ENCODE results near the gene PRRG3. TPM values are rescaled to one million over a fixed set of nuclear protein-coding genes. Genes with fewer than 3 reads are reported as not detected.
"Not testable (repeated sequence)": the region's sequence is repeated elsewhere in the genome, so short reads cannot be mapped to it uniquely, and the experiment has no call there.

Gene PRRG3
- total RNA-seq: not detected

DNA sequence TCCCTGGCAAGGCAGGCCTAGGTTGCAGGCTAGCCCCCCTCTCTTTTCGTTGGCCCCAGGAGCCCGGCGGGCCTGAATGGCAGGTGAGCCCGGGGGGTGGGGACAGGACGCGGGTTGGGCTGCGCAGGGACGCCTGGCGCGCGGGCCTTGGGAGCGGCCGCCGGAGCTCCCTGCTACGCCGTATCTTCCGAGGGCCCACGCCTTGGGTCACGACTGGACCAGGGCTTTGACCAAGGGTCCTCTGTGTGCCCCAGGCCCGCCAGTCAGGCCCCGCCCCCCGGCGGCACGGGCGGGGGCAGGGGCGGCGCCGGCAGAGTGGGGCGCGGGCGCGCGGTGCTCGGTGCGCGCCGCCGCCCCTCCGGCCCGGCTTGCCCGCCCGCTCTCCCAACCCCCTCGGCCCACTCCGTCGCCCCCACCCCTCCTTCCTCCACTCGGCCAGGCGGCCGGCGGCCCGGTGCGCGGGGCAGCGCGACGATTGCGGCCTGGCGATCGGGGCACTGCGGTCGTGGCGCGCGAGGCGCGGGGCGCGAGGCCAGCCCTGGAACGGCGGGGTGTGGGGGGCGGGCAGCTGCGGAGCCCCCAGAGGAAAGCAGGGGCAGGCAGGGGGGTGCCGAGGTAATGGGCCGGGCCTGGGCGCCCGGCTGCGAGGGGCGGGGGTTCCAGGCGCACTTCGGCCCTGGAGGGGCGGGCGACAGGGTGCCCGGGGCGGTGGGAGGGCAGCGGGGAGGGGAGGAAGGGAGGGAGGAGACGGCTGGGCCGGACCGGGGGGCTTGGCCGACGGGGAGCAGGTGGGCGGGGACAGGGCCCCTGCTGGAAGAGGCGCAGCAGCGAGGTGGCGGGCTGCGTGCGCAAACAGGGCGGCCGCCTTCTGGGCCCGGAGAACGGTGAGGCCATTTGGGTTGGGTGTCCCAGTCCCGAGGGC, at the start of gene PRRG3:
TSS of gene PRRG3 (plus strand) at position 798 of the 922 bp plus-strand sequence. CDS start 3,357 bp downstream, outside the sequence.
- no peak for ATAC-seq
- no peaks in the 10 kb centered on the region for H3K36me3 Mint-ChIP-seq
- H3K27ac Mint-ChIP-seq: no peak within 1 kb of the TSS
- no peaks in the 10 kb centered on the region for H3K9me3 Mint-ChIP-seq
- no peak for DNase-seq (ENCODE audit: low spot score in 2 of 2)

DNA sequence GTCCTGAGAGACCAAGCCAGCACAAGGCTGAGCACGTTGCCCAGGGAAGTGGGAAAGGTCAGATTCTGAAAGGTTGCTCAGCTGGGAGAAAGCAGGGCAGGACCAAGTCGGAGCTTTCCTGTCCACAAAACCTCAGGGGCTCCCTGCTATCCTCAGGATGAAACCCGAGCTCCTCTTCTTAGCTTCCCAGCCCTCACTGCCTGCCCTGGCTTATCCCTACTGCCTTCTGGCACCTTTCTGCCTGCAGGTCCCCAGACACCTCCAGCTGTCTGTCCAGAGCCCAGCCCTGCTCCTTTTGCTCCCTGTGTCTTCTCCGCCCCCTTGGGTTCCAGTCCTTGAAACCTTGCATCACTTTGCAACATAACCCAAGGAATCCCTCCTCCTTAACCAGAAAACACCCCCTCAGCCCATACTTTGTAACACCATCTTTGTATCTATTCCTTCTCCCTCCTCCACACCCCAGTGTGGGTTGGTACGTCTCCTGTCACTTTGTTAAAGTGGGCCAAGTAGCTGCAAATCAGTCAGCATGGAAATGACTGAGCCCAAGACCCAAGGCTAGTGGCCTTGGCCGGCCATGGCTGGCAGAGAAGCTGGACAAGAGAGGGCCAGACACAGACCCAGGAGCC, 20.0 kb upstream of the PRRG3 start:
- no peak overlapping the region for H3K27ac Mint-ChIP-seq
- ATAC-seq: no peak
- DNase-seq (ENCODE audit: low spot score in 2 of 2): no peak
- H3K9me3 Mint-ChIP-seq: no peaks in the 10 kb centered on the region
- H3K36me3 Mint-ChIP-seq: no peaks in the 10 kb centered on the region

DNA sequence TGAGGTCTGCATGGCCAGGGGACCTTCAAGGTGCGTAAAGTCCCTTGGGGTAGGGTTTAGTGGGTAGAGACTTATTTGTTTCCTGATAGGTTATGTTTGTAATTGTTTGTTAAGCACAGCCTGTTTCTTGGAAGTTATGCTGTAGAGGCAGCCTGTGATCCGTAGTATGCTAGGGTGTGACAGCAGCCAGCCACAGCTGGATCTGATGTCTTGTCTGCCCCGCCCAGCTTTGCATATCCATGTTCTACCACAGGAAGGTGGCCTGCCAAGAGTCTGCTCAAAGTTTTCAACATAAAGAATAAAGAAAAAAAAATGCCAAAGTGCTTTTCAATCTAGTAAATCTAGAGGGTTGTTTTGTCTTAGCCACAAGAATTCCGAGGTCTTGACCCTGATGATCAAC, 19.1 kb upstream of the PRRG3 start:
- ATAC-seq (no peak), DNase-seq (ENCODE audit: low spot score in 2 of 2) (no peak)
- Mint-ChIP-seq H3K9me3 (no peaks in the 10 kb centered on the region), H3K27ac (no peak overlapping the region), H3K36me3 (no peaks in the 10 kb centered on the region)

DNA sequence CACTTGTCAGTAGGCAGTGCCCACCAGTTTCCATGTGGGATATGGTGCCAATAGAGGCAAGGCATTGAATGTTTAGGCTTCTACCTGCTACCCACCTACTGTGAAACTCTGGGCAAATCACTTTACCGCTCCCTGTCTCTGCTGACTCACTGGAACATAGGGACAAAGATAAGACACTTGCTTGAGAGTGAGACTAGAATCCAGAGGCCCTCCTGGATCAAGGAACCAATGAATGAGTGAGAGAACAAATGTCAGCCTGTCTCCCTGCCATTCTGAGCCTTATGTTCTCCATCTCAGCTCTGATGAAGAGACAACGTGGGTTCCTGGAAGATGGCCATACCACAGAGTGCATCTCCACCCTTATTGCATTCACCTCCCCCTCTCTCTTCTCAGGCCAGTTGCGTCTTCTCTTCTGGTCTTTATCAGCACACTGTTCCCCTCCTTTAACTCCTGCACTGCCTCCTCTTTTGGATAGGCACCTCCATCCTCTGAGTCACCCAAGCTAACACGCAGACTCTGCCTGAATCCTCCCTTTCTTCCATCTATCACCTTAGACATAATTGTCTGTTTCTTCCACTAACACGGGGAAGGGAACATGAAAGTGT, 15.4 kb upstream of the PRRG3 start:
- no peak for DNase-seq (ENCODE audit: low spot score in 2 of 2)
- Mint-ChIP-seq H3K36me3 (no peaks in the 10 kb centered on the region), H3K9me3 (no peaks in the 10 kb centered on the region), H3K27ac (no peak overlapping the region)
- ATAC-seq: no peak

DNA sequence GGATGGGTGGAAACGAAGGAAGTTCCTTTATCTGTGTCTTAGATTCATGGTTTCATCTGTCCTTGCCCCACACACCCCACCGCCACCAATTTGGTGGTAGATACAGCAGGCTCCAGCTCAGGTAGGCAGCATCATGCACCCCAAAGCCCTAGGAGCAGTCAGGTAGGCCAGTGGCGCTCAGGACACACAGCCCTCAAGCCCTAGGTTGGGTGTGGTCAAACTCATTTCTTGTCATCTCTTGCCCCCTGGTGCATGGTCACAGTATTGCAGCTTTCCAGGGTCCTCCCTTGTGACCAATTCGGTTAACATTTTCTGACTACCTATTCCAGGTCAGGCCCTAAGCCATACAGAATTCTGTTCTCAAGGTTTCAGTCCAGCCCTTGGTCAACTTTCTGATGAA, 14.5 kb upstream of the PRRG3 start:
- DNase-seq (ENCODE audit: low spot score in 2 of 2) (peak in 1 of 2 donors; percentile 62), ATAC-seq (peak; percentile 59 to 74)
- no peaks in the 10 kb centered on the region for H3K36me3 Mint-ChIP-seq
- H3K27ac Mint-ChIP-seq: no peak overlapping the region
- H3K9me3 Mint-ChIP-seq: no peaks in the 10 kb centered on the region

DNA sequence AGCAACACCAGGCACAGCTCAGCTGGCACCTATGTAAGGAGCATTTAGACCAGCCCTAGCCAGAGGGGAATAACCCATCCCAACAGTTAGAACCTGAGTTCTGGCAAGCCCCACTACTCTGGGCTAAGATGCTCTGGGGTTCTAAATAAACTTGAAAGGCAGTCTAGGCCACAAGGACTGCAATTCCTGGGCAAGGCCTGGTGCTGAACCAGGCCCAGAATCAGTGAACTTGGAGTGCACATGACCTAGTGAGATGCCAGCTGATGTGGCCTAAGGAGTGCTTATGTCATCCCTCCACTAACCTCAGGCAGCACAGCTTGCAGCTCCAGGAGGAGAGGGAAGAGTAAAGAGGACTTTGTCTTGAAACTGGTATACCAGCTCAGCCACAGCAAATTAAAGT, 7.6 kb upstream of the PRRG3 start:
- no peak for ATAC-seq
- Mint-ChIP-seq H3K9me3 (no peaks in the 10 kb centered on the region), H3K36me3 (no peaks in the 10 kb centered on the region), H3K27ac (no peak overlapping the region)
- DNase-seq (ENCODE audit: low spot score in 2 of 2): no peak

DNA sequence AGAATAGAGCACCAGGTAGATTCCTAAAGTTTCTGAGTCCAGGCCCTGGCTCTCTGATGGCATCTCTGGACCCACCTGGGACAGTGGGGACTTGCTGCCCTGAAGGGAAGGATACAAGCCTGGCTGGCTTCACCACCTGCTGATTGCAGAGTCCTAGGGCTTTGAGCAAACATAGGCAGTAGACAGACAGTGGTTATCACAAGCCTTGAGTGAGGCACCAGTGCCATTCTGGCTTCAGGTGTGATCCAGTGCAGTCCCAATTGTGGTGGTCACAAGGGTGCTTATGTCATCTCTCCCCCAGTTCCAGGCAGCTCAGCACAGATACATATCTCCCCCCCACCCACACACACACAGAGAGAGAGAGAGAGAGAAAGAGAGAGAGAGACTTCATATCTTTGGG, 6.6 kb upstream of the PRRG3 start:
- ATAC-seq (no peak), DNase-seq (ENCODE audit: low spot score in 2 of 2) (no peak)
- no peak overlapping the region for H3K27ac Mint-ChIP-seq
- no peaks in the 10 kb centered on the region for H3K9me3 Mint-ChIP-seq
- H3K36me3 Mint-ChIP-seq: no peaks in the 10 kb centered on the region

DNA sequence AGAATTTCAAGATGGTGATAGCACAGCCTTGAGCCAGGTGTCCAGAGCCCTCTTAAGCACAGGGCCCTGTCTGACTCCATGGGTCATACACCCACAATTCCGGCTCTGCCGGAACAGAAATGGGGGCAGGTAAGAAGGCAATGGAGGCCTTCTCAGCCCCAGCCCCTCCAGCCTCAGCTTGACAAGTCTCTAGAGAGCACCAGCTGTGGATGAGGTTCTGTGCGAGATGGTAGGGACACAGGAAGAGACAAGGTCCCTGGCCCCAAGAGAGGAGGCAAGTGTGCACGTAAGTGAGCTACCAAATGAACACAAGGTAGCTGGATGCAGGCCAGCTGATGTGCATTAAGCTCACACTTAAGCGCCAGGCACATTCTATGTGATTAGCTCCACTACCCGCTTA, 2.4 kb upstream of the PRRG3 start:
- H3K27ac Mint-ChIP-seq: no peak overlapping the region

DNA sequence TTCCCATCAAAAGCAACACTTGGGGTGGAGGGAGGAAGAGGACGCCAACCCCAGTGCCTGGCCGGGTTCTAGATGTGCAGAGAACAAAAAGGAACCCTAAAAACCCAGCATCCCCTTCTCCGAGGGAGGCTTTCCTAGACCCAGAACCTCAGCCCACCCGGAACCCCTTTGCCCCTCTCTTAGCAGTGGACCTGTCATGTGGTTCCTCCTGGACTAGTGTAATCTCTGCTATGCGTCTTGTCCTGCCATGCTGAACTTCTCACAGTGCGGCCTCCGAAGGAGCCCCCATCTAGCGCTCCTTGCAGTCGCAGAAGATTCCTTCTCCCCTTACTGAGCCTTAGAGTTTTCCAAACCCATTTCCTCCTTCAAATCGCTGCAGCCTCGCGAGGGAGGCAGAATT, 1.1 kb upstream of the PRRG3 start:
- H3K9me3 Mint-ChIP-seq: no peaks in the 10 kb centered on the region
- ATAC-seq (no peak), DNase-seq (ENCODE audit: low spot score in 2 of 2) (no peak)
- H3K27ac Mint-ChIP-seq: no peak overlapping the region
- H3K36me3 Mint-ChIP-seq: no peaks in the 10 kb centered on the region

More for the DNA sequence above, 2.4 kb upstream of the PRRG3 start:
- Mint-ChIP-seq H3K36me3 (no peaks in the 10 kb centered on the region), H3K9me3 (no peaks in the 10 kb centered on the region)
- no peak for DNase-seq (ENCODE audit: low spot score in 2 of 2)
- no peak for ATAC-seq

DNA sequence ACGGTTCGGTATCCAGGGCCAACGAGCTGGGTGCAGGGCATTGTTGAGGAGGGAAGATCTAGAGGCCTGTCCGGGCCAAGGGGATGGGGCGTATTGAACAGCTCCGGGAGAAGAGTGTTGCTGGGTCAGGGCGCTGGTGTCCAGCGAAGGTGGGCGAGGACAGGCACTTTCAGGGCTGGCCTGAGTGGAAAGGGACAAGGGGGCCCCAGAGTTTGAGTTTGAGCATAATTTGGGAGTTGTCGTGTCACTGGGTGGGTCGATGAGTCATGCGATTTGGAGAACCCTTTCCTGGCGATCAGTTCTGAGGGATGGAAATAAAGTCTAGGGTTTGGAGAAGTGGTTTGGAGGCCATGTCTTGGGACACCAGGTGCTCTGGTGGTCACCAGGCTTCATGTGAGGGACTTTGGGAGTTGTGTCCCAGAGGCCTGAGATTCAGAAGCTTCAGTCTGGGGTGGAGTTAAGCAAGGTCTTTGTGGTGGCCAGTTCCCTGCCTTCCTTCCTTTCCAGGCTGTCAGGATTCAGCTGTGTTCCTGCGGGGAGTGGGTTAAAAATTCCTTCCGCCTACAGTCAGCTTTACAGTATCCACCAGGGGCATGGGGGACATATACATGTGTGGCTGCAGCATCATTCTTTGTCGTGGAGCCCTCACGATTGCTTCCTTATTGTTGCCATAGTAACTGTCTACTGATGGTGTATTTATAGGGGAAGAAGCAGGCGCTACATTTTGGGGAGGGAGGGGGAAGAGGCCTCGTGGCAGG, 504 bp downstream of the PRRG3 start:
- Mint-ChIP-seq H3K27ac (no peak overlapping the region), H3K9me3 (no peaks in the 10 kb centered on the region), H3K36me3 (no peaks in the 10 kb centered on the region)
- DNase-seq (ENCODE audit: low spot score in 2 of 2) (no peak), ATAC-seq (no peak)

DNA sequence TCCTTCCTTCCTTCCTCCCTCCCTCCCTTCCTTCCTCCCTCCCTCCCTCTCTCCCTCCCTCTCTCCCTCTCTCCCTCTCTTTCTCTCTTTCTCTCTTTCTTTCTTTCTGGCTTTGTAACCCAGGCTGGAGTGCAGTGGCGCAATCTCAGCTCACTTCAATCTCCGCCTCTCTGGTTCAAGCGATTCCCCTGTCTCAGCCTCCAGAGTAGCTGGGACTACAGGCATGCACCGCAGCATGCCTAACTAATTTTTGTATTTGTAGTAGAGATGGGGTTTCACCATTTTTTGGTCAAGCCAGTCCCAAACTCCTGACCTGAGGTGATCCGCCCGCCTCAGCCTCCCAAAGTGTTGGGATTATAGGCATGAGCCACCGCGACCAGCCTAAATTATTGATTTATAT, 1.8 kb downstream of the PRRG3 start:
- H3K9me3 Mint-ChIP-seq; H3K36me3 Mint-ChIP-seq; H3K27ac Mint-ChIP-seq; DNase-seq (ENCODE audit: low spot score in 2 of 2); ATAC-seq: not testable (repeated sequence)

DNA sequence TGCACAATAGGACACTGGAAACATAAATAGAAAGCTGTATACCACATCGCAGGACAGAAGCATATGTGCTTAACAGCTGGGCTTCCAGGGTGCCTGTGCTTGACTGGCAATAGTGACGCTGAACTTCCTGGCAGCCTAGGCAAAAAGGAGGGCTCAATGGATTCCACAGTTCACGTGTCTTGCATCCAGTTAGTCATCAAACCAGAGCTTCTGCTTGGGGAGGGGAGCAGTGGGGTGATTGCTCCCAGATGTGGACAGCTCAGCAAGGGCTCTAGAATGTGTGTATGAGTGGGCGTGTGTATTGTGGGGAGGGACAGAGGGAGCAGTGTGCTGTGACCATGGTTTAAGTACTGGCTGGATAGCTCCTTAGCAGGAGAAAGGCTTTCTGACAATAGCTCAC, 2.3 kb downstream of the PRRG3 start:
- no peaks in the 10 kb centered on the region for H3K36me3 Mint-ChIP-seq
- no peak for DNase-seq (ENCODE audit: low spot score in 2 of 2)
- no peak for ATAC-seq
- H3K27ac Mint-ChIP-seq: no peak overlapping the region
- no peaks in the 10 kb centered on the region for H3K9me3 Mint-ChIP-seq

DNA sequence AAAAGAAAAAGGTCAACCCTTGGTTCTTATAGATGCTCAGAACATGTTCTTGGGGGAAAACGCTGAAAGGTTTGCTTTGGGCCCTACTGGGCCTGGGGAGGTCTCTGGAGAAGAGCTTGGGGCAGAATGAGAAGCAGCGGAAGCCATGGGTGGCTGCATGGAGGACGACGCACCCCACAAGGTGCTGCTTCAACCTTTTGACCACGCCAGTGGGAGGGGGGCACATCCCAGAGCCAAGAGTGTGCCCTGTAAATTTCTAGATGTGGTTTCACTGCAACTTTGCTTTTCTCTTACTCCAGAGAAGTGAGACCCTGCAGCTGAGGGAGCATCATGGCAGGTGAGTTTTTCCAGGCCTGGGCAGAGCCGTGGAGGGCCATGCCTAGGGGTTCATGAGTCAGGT, 3.2 kb downstream of the PRRG3 start:
- ATAC-seq: no peak
- H3K9me3 Mint-ChIP-seq: no peaks in the 10 kb centered on the region
- no peaks in the 10 kb centered on the region for H3K36me3 Mint-ChIP-seq
- no peak for DNase-seq (ENCODE audit: low spot score in 2 of 2)
- no peak overlapping the region for H3K27ac Mint-ChIP-seq

DNA sequence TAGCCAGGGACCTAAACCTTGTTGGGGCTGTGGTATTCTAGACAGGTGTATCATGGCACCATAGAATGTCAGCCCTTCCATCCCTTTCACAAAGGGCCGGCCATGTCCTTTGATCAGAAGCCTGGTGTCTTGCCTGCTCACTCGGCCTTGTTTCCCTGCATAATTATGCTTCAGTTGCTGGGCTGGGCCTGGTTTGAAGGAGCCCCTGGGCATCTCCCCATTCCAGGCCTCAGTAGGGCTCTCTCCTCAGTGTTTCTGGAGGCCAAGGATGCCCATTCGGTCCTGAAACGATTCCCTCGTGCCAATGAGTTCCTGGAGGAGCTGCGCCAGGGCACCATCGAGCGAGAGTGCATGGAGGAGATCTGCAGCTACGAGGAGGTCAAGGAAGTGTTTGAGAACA, 4.5 kb downstream of the PRRG3 start:
- Mint-ChIP-seq H3K27ac (no peak overlapping the region), H3K9me3 (no peaks in the 10 kb centered on the region), H3K36me3 (no peaks in the 10 kb centered on the region)
- DNase-seq (ENCODE audit: low spot score in 2 of 2) (no peak), ATAC-seq (no peak)

DNA sequence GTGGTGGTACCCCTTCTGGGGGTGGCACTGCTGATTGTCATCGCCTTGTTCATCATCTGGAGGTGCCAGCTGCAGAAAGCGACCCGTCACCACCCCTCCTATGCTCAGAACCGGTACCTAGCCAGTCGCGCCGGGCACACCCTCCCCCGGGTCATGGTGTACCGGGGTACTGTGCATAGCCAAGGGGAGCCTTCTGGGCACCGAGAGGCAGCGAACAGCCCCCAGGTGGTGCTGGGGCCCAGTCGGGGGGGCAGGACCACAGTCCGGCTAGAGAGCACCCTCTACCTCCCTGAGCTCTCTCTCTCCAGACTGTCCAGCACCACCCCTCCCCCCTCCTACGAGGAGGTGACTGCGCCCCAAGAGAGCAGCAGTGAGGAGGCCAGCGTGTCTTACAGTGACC, 5.3 kb downstream of the PRRG3 start:
- ATAC-seq (no peak), DNase-seq (ENCODE audit: low spot score in 2 of 2) (no peak)
- no peak overlapping the region for H3K27ac Mint-ChIP-seq
- no peaks in the 10 kb centered on the region for H3K36me3 Mint-ChIP-seq
- no peaks in the 10 kb centered on the region for H3K9me3 Mint-ChIP-seq

DNA sequence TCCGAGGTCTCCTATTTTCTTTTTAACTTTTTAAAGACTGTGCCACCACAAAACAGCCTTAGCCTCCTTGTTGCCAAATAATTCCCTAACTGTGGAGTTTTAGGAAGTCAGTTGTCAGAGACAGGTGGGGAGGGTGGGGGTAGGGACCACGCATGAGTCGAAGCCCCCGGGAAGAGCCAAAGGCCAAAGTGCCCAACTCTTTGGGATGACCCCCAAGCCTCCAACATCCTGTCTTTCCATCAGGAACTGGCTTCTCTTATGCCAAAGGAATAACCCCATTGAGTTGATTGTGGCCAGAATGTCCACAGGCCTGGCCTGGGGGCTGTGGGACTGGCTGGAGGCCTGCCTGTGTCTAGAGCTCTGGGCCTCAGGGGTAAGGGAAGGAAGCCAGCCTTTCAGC, 5.8 kb downstream of the PRRG3 start:
- ATAC-seq: no peak
- no peaks in the 10 kb centered on the region for H3K36me3 Mint-ChIP-seq
- H3K9me3 Mint-ChIP-seq: no peaks in the 10 kb centered on the region
- no peak overlapping the region for H3K27ac Mint-ChIP-seq
- no peak for DNase-seq (ENCODE audit: low spot score in 2 of 2)

DNA sequence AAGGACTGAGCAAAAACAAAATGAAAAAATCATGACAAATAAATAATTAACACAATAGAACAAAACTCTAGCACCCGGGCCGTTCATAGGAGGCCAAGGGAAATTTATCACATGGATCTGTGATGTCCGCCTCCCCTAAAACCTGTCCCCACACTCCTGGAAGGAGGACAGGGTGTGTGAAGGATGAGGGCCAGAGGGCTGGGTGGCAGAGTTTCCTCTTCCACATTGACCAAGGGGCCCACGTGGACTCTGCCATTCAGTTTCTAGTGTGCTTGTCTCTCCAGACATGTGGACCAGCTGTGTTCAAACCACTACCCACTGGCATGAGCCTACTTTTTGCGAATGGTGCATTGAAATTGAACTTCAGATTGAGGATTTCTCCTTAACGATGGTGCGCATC, 6.3 kb downstream of the PRRG3 start:
- DNase-seq (ENCODE audit: low spot score in 2 of 2): no peak
- H3K9me3 Mint-ChIP-seq: no peaks in the 10 kb centered on the region

More for the DNA sequence above, 6.3 kb downstream of the PRRG3 start:
- ATAC-seq: no peak
- Mint-ChIP-seq H3K27ac (no peak overlapping the region), H3K36me3 (no peaks in the 10 kb centered on the region)

Data from activated naive CD4-positive, alpha-beta T cell treated with anti-CD3 and anti-CD28 coated beads, Interleukin-2, amount 50 U/mL, for 72 hours (primary cell).